WERI-Rb-1 (cell line): ENCODE results near the gene JMY.

Source experiments
- DNase-seq: peaks from one replicate; pipeline ENCODE4 v3.0.0-alpha.2; 2020
- H3K27ac ChIP-seq: fragments of 250-450 bp; sonication (Bioruptor Pico); 2 replicates; pipeline ENCODE4 v1.5.1; 2020; ENCODE audit warnings: mild to moderate bottlenecking, moderate library complexity
- H3K27me3 ChIP-seq: fragments of 250-450 bp; sonication (Bioruptor Pico); 2 replicates; pipeline ENCODE4 v1.5.1; 2021; ENCODE audit warnings: mild to moderate bottlenecking, low read depth, moderate library complexity; ENCODE audit not compliant: insufficient read depth, severe bottlenecking
- H3K36me3 ChIP-seq: fragments of 250-450 bp; sonication (Bioruptor Pico); 2 replicates; pipeline ENCODE4 v1.5.1; 2020; ENCODE audit warnings: mild to moderate bottlenecking, moderate library complexity
- H3K4me3 ChIP-seq: 2 replicates; pipeline ENCODE4 v1.5.1; 2011; ENCODE audit warnings: low read depth, mild to moderate bottlenecking, control low read depth, low read length
- H3K9me3 ChIP-seq: fragments of 250-450 bp; sonication (Bioruptor Pico); 2 replicates; pipeline ENCODE4 v1.5.1; 2021; ENCODE audit warnings: mild to moderate bottlenecking, moderate library complexity; ENCODE audit not compliant: severe bottlenecking
- CTCF ChIP-seq: IDR thresholded peaks from 2 replicates; pipeline ENCODE4 v1.5.1; 2011; ENCODE audit warnings: low read depth, mild to moderate bottlenecking, control low read depth, inconsistent platforms, low read length

JMY gene

GRCh38 chr5:79333852-79334557 lies 98.1 kb downstream of the JMY start:
- Histone ChIP-seq H3K27me3 (no peaks in the 10 kb centered on the region), H3K36me3 (no peaks in the 10 kb centered on the region), H3K27ac (no peak overlapping the region), H3K9me3 (peaks cover 3% of the 10 kb centered on the region), H3K4me3 (no peak overlapping the region)
- peak; percentile 28; the same call in 1 of the 2 replicates for TF ChIP-seq CTCF
- DNase-seq: no peak

GRCh38 chr5:79346420-79346824 lies 110.5 kb downstream of the JMY start:
- H3K9me3 ChIP-seq: no peaks in the 10 kb centered on the region
- no peak overlapping the region for H3K4me3 ChIP-seq
- no peaks in the 10 kb centered on the region for H3K36me3 ChIP-seq
- no peak for DNase-seq
- no peaks in the 10 kb centered on the region for H3K27me3 ChIP-seq
- no peak for TF ChIP-seq CTCF
- H3K27ac ChIP-seq: no peak overlapping the region

GRCh38 chr5:79349047-79349446 lies 113.1 kb downstream of the JMY start:
- H3K4me3 ChIP-seq: no peak overlapping the region
- H3K36me3 ChIP-seq: no peaks in the 10 kb centered on the region
- DNase-seq: no peak

GRCh38 chr5:79349881-79350280 lies 114.0 kb downstream of the JMY start:
- Histone ChIP-seq H3K27me3 (no peaks in the 10 kb centered on the region), H3K36me3 (no peaks in the 10 kb centered on the region), H3K27ac (no peak overlapping the region), H3K9me3 (peaks cover 5% of the 10 kb centered on the region), H3K4me3 (no peak overlapping the region)
- no peak for TF ChIP-seq CTCF
- DNase-seq: no peak

More at GRCh38 chr5:79349047-79349446, 113.1 kb downstream of the JMY start:
- Histone ChIP-seq H3K27ac (no peak overlapping the region), H3K27me3 (no peaks in the 10 kb centered on the region), H3K9me3 (peaks cover 5% of the 10 kb centered on the region)
- TF ChIP-seq CTCF: no peak

GRCh38 chr5:79357398-79357797 lies 121.5 kb downstream of the JMY start:
- H3K9me3 ChIP-seq: peaks cover 3% of the 10 kb centered on the region
- no peaks in the 10 kb centered on the region for H3K27me3 ChIP-seq
- no peak for TF ChIP-seq CTCF
- H3K36me3 ChIP-seq: no peaks in the 10 kb centered on the region
- no peak overlapping the region for H3K4me3 ChIP-seq
- no peak overlapping the region for H3K27ac ChIP-seq
- DNase-seq: no peak
